Measurements from ENCODE around the gene STK25.

- TF ChIP-seq POLR2A (IDR thresholded peaks at IDR 0.05) = no peak
- TF ChIP-seq CTCF (IDR thresholded peaks at IDR 0.05) = no peak
- TF ChIP-seq POLR2AphosphoS5 (IDR thresholded peaks at IDR 0.05) = no peak
Observed at GRCh38 chr2:241468476-241468781, 40.0 kb downstream of the STK25 start.

All from transverse colon (tissue), 4 donors.